Mesendoderm (in vitro differentiated cells): ENCODE data around the gene CR2.
"Not testable (repeated sequence)": the region's sequence is repeated elsewhere in the genome, so short reads cannot be mapped to it uniquely, and the experiment has no call there.

Experiments used
- DNase-seq: peaks from one replicate; pipeline ENCODE4 v3.0.0; 2013
- H2AK5ac ChIP-seq: 2 replicates; pipeline ENCODE4 v1.6.1; 2013; ENCODE audit warnings: low read length, inconsistent platforms
- H2BK120ac ChIP-seq: 2 replicates; pipeline ENCODE4 v1.6.1; 2013; ENCODE audit warnings: low read depth, mild to moderate bottlenecking, low read length, moderate library complexity, mixed read lengths
- H2BK15ac ChIP-seq: replicated peaks from 2 replicates; pipeline ENCODE4 v1.6.1; 2013; ENCODE audit warnings: low read depth, mild to moderate bottlenecking, moderate library complexity
- H2BK5ac ChIP-seq: 2 replicates; pipeline ENCODE4 v1.6.1; 2013; ENCODE audit warnings: low read length, inconsistent platforms
- H3K18ac ChIP-seq: 2 replicates; pipeline ENCODE4 v1.6.1; 2013; ENCODE audit warnings: mild to moderate bottlenecking, low read length, mixed read lengths
- H3K23ac ChIP-seq: one replicate; pipeline ENCODE4 v1.6.1; 2013; ENCODE audit warnings: low read length
- H3K27ac ChIP-seq: 2 replicates; pipeline ENCODE4 v1.5.1; 2013; ENCODE audit warnings: low read depth, mild to moderate bottlenecking, inconsistent platforms, low read length, moderate library complexity
- H3K27me3 ChIP-seq: 2 replicates; pipeline ENCODE4 v1.6.1; 2013; ENCODE audit warnings: low read length, control low read depth, mild to moderate bottlenecking, inconsistent platforms; ENCODE audit not compliant: insufficient read depth, poor library complexity
- H3K36me3 ChIP-seq: 2 replicates; pipeline ENCODE4 v1.6.1; 2013; ENCODE audit warnings: low read length, inconsistent platforms; ENCODE audit not compliant: control insufficient read depth, insufficient read depth
- H3K4ac ChIP-seq: one replicate; pipeline ENCODE4 v1.6.1; 2013; ENCODE audit warnings: low read depth, mild to moderate bottlenecking, low read length, moderate library complexity
- H3K4me1 ChIP-seq: 2 replicates; pipeline ENCODE4 v1.6.1; 2013; ENCODE audit warnings: low read depth, low read length, inconsistent platforms; ENCODE audit not compliant: control insufficient read depth
- H3K4me2 ChIP-seq: 2 replicates; pipeline ENCODE4 v1.6.1; 2013; ENCODE audit warnings: low read length
- H3K4me3 ChIP-seq: 2 replicates; pipeline ENCODE4 v1.5.1; 2013; ENCODE audit warnings: mild to moderate bottlenecking, low read length
- H3K56ac ChIP-seq: one replicate; pipeline ENCODE4 v1.6.1; 2013; ENCODE audit warnings: low read length
- H3K79me1 ChIP-seq: 2 replicates; pipeline ENCODE4 v1.6.1; 2013; ENCODE audit warnings: low read length, inconsistent platforms
- H3K79me2 ChIP-seq: 2 replicates; pipeline ENCODE4 v1.6.1; 2013; ENCODE audit warnings: mild to moderate bottlenecking, low read length; ENCODE audit not compliant: control insufficient read depth, insufficient read depth
- H3K9ac ChIP-seq: 2 replicates; pipeline ENCODE4 v1.6.1; 2013; ENCODE audit warnings: low read length, inconsistent platforms
- H4K5ac ChIP-seq: one replicate; pipeline ENCODE4 v1.6.1; 2013; ENCODE audit warnings: low read length
- H4K8ac ChIP-seq: one replicate; pipeline ENCODE4 v1.6.1; 2013; ENCODE audit warnings: low read depth, mild to moderate bottlenecking, control low read depth, low read length, moderate library complexity
- WGBS: extraction: QIAGEN DNeasy Blood & Tissue Kit; methylation state at CpG from one replicate; pipeline ENCODE4 v1.1.7; 2013; ENCODE audit warnings: low lambda C conversion rate, missing lambda C conversion rate; ENCODE audit not compliant: insufficient coverage; ENCODE audit errors: extremely low coverage; 5-methylcytosine and 5-hydroxymethylcytosine counted together

CR2 gene

DNA sequence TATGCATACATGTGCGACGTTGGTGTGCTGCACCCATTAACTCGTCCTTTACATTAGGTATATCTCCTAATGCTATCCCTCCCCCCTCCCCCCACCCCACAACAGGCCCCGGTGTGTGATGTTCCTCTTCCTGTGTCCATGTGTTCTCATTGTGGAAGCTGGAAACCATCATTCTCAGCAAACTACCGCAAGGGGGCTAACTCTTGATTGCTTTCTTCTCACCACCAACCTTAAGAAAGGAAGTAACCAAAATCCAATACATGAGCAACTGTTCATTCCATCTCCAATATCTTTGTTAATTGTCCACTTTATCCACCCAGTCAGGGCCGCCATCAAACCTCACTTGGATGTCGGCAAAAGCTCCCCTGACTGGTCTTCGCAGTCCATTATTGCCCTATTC is 41.2 kb downstream of the CR2 start:
- not testable (repeated sequence) for H3K4ac ChIP-seq
- WGBS = no CpG with 5 or more reads among the region's 8 CpGs
- peak; percentile 37 for DNase-seq

DNA sequence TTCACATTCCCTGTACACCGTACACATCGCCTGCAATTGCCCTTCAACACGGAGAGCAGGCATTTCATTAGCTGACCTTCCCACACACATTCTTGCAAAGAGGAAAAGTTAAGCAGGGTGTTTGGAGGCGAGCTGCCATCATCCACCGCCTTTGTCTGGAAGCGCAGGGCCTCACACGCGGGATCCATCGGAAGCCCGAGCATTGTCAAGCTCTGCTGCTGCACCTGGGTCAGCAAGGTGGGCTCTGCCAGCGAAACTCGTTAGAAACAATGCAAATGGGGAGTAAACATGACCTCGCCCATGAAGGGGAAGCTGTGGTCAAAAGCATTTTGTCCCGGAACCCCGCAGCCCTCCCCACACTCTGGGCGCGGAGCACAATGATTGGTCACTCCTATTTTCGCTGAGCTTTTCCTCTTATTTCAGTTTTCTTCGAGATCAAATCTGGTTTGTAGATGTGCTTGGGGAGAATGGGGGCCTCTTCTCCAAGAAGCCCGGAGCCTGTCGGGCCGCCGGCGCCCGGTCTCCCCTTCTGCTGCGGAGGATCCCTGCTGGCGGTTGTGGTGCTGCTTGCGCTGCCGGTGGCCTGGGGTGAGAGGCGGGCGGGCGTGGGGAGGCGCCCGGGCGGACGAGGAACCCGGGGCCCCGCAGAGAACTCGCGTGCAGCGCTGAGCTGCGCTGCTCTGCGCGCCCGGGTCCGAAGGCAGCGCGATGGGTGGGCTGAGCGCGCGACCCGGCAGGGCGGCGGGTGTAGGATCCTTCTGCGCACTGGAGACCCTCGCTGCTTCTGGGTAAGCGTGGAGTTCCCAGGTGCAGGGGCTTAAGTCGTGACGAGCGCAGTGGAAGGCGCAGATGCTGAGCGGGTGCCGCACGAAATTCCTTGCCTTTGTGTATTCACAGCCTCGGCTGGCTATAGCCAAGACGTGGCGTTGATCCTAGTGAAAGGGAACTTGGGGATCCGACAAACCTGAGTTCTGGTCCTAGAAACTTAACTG is 42.0 kb downstream of the CR2 start, which contains the start of gene CR1:
Gene CR1 (plus strand): TSS at position 357 of the 992 bp plus-strand sequence. CDS start 111 bp downstream, at position 468.
- no peak within 1 kb of the TSS for H3K4ac ChIP-seq
- peak within 1 kb of the TSS; percentile 50 for H3K9ac ChIP-seq
- H3K27me3 ChIP-seq = peaks cover 4% of the 10 kb centered on the region
- no peak within 1 kb of the TSS for H3K23ac ChIP-seq
- no peak within 1 kb of the TSS for H4K8ac ChIP-seq
- H3K36me3 ChIP-seq = no peaks in the 10 kb centered on the region
- H2BK15ac ChIP-seq = no peak within 1 kb of the TSS
- no peak within 1 kb of the TSS for H3K18ac ChIP-seq
- H3K4me3 ChIP-seq = no peak within 1 kb of the TSS
- H3K56ac ChIP-seq = peak within 1 kb of the TSS; percentile 69
- no peak within 1 kb of the TSS for H3K27ac ChIP-seq
- no peaks in the 10 kb centered on the region for H3K79me2 ChIP-seq
- peak; percentile 28 for DNase-seq
- H3K79me1 ChIP-seq = no peaks in the 10 kb centered on the region
- no CpG with 5 or more reads among the region's 68 CpGs for WGBS
- no peak within 1 kb of the TSS for H2AK5ac ChIP-seq
- H3K4me1 ChIP-seq = no peaks in the 10 kb centered on the region
- peak within 1 kb of the TSS; percentile 45 for H3K4me2 ChIP-seq
- H2BK120ac ChIP-seq = no peak within 1 kb of the TSS
- no peak within 1 kb of the TSS for H4K5ac ChIP-seq
- no peak within 1 kb of the TSS for H2BK5ac ChIP-seq

More for the DNA sequence above, 41.2 kb downstream of the CR2 start:
- H3K4me3 ChIP-seq, H3K27me3 ChIP-seq, H3K27ac ChIP-seq, H2BK15ac ChIP-seq, H2BK5ac ChIP-seq, H3K36me3 ChIP-seq, H3K56ac ChIP-seq, H3K79me2 ChIP-seq, H3K4me2 ChIP-seq, H3K79me1 ChIP-seq, H3K9ac ChIP-seq, H3K18ac ChIP-seq, H2AK5ac ChIP-seq, H3K4me1 ChIP-seq, H4K8ac ChIP-seq, H4K5ac ChIP-seq, H3K23ac ChIP-seq, H2BK120ac ChIP-seq: not testable (repeated sequence)

DNA sequence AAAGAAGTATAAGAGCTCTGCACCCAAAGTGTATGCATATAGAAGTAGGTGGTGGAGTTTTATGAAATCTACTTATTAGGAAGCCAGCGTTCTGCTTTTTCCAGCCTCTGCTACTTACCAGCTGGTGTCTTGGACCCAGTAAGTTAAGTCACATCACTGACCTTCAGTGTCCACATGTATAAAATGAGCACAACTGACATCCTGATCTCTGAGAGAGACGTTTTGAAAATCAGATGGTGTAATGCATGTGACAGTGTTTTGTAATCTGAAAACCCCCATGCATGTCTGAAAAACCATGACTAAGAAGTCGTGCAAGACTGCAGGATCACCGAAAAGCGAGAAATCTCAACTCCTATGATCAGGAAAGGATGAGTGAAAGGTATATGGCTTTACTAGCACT is 43.8 kb downstream of the CR2 start:
- no peaks in the 10 kb centered on the region for H3K79me2 ChIP-seq
- H2BK15ac ChIP-seq = no peak overlapping the region
- H3K27me3 ChIP-seq = peaks cover 4% of the 10 kb centered on the region
- WGBS = no CpG with 5 or more reads among the region's 5 CpGs
- H2BK5ac ChIP-seq = no peak overlapping the region
- H3K9ac ChIP-seq = no peak overlapping the region
- H2BK120ac ChIP-seq = no peak overlapping the region
- H3K36me3 ChIP-seq = no peaks in the 10 kb centered on the region
- H3K56ac ChIP-seq = no peak overlapping the region
- no peak overlapping the region for H3K27ac ChIP-seq
- no peak overlapping the region for H3K4me2 ChIP-seq
- no peak overlapping the region for H2AK5ac ChIP-seq
- H3K4ac ChIP-seq = no peak overlapping the region
- no peaks in the 10 kb centered on the region for H3K4me1 ChIP-seq
- no peak overlapping the region for H3K4me3 ChIP-seq
- no peaks in the 10 kb centered on the region for H3K79me1 ChIP-seq
- DNase-seq = no peak
- no peak overlapping the region for H3K23ac ChIP-seq
- H4K5ac ChIP-seq = no peak overlapping the region
- H3K18ac ChIP-seq = no peak overlapping the region
- no peak overlapping the region for H4K8ac ChIP-seq

DNA sequence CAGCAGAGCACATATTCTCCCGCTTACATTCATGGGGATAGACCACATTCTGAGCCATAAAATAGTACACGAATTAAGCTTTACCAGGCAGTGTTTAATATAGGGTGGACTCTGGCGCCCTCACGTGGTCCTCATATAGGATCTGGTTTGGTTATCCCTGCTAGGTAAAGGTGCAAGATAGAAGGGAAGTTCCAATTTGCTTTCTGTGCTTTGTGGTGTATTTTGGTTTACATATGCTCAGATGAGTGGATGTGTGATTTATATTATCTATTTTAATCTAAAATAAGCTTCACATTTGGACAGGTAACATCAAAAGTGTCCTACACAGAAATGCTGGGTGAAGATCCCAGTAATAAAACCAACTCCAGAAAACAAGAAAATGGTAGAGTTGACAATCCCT is 45.4 kb downstream of the CR2 start:
- Histone ChIP-seq H4K5ac (no peak overlapping the region), H3K4ac (no peak overlapping the region), H3K36me3 (no peaks in the 10 kb centered on the region), H3K4me2 (no peak overlapping the region), H4K8ac (no peak overlapping the region), H2BK15ac (no peak overlapping the region), H3K4me1 (no peaks in the 10 kb centered on the region), H3K27ac (no peak overlapping the region), H3K18ac (no peak overlapping the region), H2BK5ac (no peak overlapping the region), H2BK120ac (no peak overlapping the region), H3K9ac (no peak overlapping the region), H3K23ac (no peak overlapping the region), H2AK5ac (no peak overlapping the region), H3K27me3 (peaks cover 4% of the 10 kb centered on the region), H3K79me1 (no peaks in the 10 kb centered on the region), H3K4me3 (no peak overlapping the region), H3K56ac (no peak overlapping the region), H3K79me2 (no peaks in the 10 kb centered on the region)
- WGBS = no CpG with 5 or more reads among the region's 4 CpGs
- peak; percentile 65 for DNase-seq

DNA sequence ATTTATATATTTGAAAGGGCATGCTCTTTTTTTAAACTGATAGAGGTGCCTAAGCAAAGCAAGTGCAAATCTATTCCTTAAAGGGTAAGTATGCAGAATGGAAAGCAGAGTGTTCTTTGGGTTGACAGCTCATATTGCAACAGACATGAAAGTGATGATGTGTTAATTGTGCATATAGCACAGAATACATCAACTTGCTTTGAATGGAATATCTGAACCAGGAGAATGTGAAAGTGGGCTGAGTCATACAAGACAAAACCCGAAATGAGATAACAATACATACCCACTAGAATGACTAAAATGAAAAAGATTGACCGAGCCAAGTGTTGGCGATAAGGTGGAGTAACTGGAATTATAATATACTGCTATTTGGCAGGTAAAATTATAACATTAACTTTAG is 46.2 kb downstream of the CR2 start:
- Histone ChIP-seq H3K27me3 (peaks cover 4% of the 10 kb centered on the region), H3K4me1 (no peaks in the 10 kb centered on the region), H4K5ac (no peak overlapping the region), H3K79me1 (no peaks in the 10 kb centered on the region), H3K18ac (no peak overlapping the region), H2BK120ac (no peak overlapping the region), H2BK15ac (no peak overlapping the region), H3K56ac (no peak overlapping the region), H2BK5ac (no peak overlapping the region), H2AK5ac (no peak overlapping the region), H3K23ac (no peak overlapping the region), H3K36me3 (no peaks in the 10 kb centered on the region), H3K9ac (no peak overlapping the region), H3K4ac (no peak overlapping the region), H4K8ac (no peak overlapping the region), H3K79me2 (no peaks in the 10 kb centered on the region), H3K27ac (no peak overlapping the region), H3K4me2 (no peak overlapping the region), H3K4me3 (no peak overlapping the region)
- no peak for DNase-seq
- WGBS = no CpG with 5 or more reads among the region's 3 CpGs
